HepG2 (cell line): Measurements from ENCODE around the gene SNAI1. TPM values are rescaled to one million over a fixed set of nuclear protein-coding genes. Genes with fewer than 3 reads are reported as not detected.
A peak's percentile ranks its signal among the peaks of the same experiment; 100 is the strongest.

ENCODE experiments used
- CHCHD3 ChIP-seq: sonication (generic); formaldehyde crosslinking; IDR thresholded peaks from 2 replicates; pipeline ENCODE4 v1.8.0; 2022; ENCODE audit warnings: mild to moderate bottlenecking, missing genetic modification reagents, moderate library complexity
- DPF2 ChIP-seq: sonication (generic); formaldehyde crosslinking; IDR thresholded peaks from 2 replicates; pipeline ENCODE4 v1.4.0; 2020; ENCODE audit warnings: mild to moderate bottlenecking, low read depth, missing genetic modification reagents, borderline replicate concordance
- ESRRA ChIP-seq: sonication (generic); formaldehyde crosslinking; IDR thresholded peaks from 2 replicates; pipeline ENCODE4 v1.5.1; 2020; ENCODE audit warnings: mild to moderate bottlenecking, low read depth, missing genetic modification reagents
- HDAC6 ChIP-seq: fragments of 200-600 bp; sonication (generic); IDR thresholded peaks from 2 replicates; pipeline ENCODE4 v1.7.0; 2017; ENCODE audit warnings: mild to moderate bottlenecking, antibody characterized with exemption, low read length, low read depth
- HMG20B ChIP-seq: conservative IDR thresholded peaks from 2 replicates; pipeline ENCODE4 v1.6.1; 2016; ENCODE audit warnings: missing genetic modification reagents, missing compliant biosample characterization
- HNRNPH1 ChIP-seq: fragments of 200-400 bp; formaldehyde crosslinking; optimal IDR thresholded peaks from 2 replicates; pipeline ENCODE3; 2017; ENCODE audit warnings: mild to moderate bottlenecking, low read depth, low read length
- HOXA3 ChIP-seq: sonication (generic); formaldehyde crosslinking; IDR thresholded peaks from 2 replicates; pipeline ENCODE4 v1.5.0; 2020; ENCODE audit warnings: missing genetic modification reagents
- KAT7 ChIP-seq: IDR thresholded peaks from 2 replicates; pipeline ENCODE4 v1.6.1; 2018; ENCODE audit warnings: borderline replicate concordance, missing compliant biosample characterization
- MBNL3 ChIP-seq: fragments of 250-450 bp; sonication (Bioruptor Pico); conservative IDR thresholded peaks from 2 replicates; pipeline ENCODE4 v1.8.0; 2022; ENCODE audit warnings: mild to moderate bottlenecking, inconsistent platforms
- MYC ChIP-seq: sonication (generic); formaldehyde crosslinking; IDR thresholded peaks from 2 replicates; pipeline ENCODE4 v1.9.0; 2021; ENCODE audit warnings: missing genetic modification reagents, borderline replicate concordance
- PHF8 ChIP-seq: sonication (generic); formaldehyde crosslinking; IDR thresholded peaks from 2 replicates; pipeline ENCODE4 v1.5.0; 2020; ENCODE audit warnings: missing genetic modification reagents
- PTBP1 ChIP-seq: fragments of 200-400 bp; formaldehyde crosslinking; IDR thresholded peaks from 2 replicates; pipeline ENCODE4 v1.6.1; 2018; ENCODE audit warnings: low read length, low read depth; ENCODE audit not compliant: poor library complexity, severe bottlenecking
- RBFOX2 ChIP-seq: fragments of 200-400 bp; formaldehyde crosslinking; IDR thresholded peaks from 2 replicates; pipeline ENCODE4 v1.6.1; 2017; ENCODE audit warnings: low read depth, mild to moderate bottlenecking, low read length
- RBM22 ChIP-seq: fragments of 200-400 bp; formaldehyde crosslinking; optimal IDR thresholded peaks from 2 replicates; pipeline ENCODE3; 2017; ENCODE audit warnings: mild to moderate bottlenecking, low read length, moderate library complexity
- SNAI1 ChIP-seq: sonication (generic); formaldehyde crosslinking; IDR thresholded peaks from 2 replicates; pipeline ENCODE4 v1.5.0; 2020; ENCODE audit warnings: mild to moderate bottlenecking, missing genetic modification reagents, borderline replicate concordance
- TGIF2 ChIP-seq: IDR thresholded peaks from 2 replicates; pipeline ENCODE4 v1.6.1; 2016; ENCODE audit warnings: control low read depth, missing compliant biosample characterization
- ZNF501 ChIP-seq: sonication (generic); formaldehyde crosslinking; IDR thresholded peaks from 2 replicates; pipeline ENCODE4 v1.5.1; 2020; ENCODE audit warnings: mild to moderate bottlenecking, moderate library complexity, missing genetic modification reagents
- ZNF572 ChIP-seq: sonication (generic); formaldehyde crosslinking; IDR thresholded peaks from 2 replicates; pipeline ENCODE4 v1.5.1; 2020; ENCODE audit warnings: mild to moderate bottlenecking, missing genetic modification reagents
- ZNF652 ChIP-seq: IDR thresholded peaks from 2 replicates; pipeline ENCODE4 v1.6.1; 2016; ENCODE audit warnings: low read depth, borderline replicate concordance
- ZNF776 ChIP-seq: sonication (generic); formaldehyde crosslinking; IDR thresholded peaks from 2 replicates; pipeline ENCODE4 v1.4.0; 2020; ENCODE audit warnings: mild to moderate bottlenecking, missing genetic modification reagents
- polyA plus RNA-seq, 8 experiments: library from polyadenylated mRNA; depleted of rRNA in 3 of 8; stranded (reverse) in 7 of 8; unstranded in 1 of 8; fragments of >200 nt; fragmentation: Illumina TruSeq in 4 of 8; extraction: Trizol in 4 of 8; gene quantifications; 2 replicates each; pipeline versions ENCODE4 v1.2.1 to v1.2.3, GENCODE V29; 2011 to 2016; ENCODE audit warnings: low read depth in 4 of 8, missing spikeins in 1 of 8, mixed read lengths in 1 of 8; ENCODE audit not compliant: insufficient read depth in 1 of 8
- total RNA-seq, 5 experiments: library from RNA; depleted of rRNA; stranded (reverse); fragments of >200 nt; fragmentation: Illumina TruSeq; extraction: Trizol; gene quantifications; 2 replicates each; pipeline ENCODE4 v1.2.3, GENCODE V29; 2016; ENCODE audit warnings: low read depth in 1 of 5
- TF ChIP-seq, protein P1 (sequence below): sonication (generic); formaldehyde crosslinking; IDR thresholded peaks from 2 replicates; pipeline ENCODE4 v1.8.0; 2022; ENCODE audit warnings: mild to moderate bottlenecking, missing genetic modification reagents; ENCODE audit not compliant: insufficient replicate concordance
- TF ChIP-seq, protein P2 (sequence below): sonication (generic); formaldehyde crosslinking; IDR thresholded peaks from 2 replicates; pipeline ENCODE4 v1.8.0; 2023; ENCODE audit warnings: mild to moderate bottlenecking, missing genetic modification reagents
- TF ChIP-seq, protein P3 (sequence below): IDR thresholded peaks from 2 replicates; pipeline ENCODE4 v1.6.1; 2016; ENCODE audit warnings: low read depth
- TF ChIP-seq, protein P4 (sequence below): sonication (generic); formaldehyde crosslinking; IDR thresholded peaks from 2 replicates; pipeline ENCODE4 v1.5.0; 2020; ENCODE audit warnings: mild to moderate bottlenecking, missing genetic modification reagents

The SNAI1 gene
- total and polyA plus RNA-seq, 2 of the 13 experiments (the other 11 are each of a cell fraction or from before 2014, with no cell fraction given), result 1.3 to 1.4 TPM

DNA sequence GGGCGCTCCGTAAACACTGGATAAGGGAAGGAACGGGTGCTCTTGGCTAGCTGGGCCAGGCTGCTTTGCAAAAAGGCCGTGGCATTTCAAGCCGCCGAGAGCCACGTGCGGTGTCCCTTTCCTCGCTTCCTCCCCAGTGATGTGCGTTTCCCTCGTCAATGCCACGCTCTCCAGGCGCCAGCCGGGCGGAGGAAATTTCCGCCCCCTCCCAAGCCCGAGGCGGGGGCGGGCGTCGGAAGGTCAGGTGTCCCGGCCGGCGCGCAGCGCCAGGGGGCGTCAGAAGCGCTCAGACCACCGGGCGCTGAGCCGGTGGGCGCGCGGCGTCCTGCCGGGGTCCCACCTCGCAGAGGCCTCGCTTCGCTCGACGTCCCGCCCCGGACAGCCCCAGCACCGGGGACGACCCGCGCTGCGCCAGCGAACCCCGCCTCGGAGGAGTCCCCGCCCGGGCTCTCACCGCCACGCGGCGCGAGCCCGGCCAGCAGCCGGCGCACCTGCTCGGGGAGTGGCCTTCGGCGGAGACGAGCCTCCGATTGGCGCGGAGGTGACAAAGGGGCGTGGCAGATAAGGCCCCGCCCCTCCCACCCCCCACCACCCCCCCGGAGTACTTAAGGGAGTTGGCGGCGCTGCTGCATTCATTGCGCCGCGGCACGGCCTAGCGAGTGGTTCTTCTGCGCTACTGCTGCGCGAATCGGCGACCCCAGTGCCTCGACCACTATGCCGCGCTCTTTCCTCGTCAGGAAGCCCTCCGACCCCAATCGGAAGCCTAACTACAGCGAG lies at the start of gene SNAI1 (continued):
- TF ChIP-seq, protein P1, sequence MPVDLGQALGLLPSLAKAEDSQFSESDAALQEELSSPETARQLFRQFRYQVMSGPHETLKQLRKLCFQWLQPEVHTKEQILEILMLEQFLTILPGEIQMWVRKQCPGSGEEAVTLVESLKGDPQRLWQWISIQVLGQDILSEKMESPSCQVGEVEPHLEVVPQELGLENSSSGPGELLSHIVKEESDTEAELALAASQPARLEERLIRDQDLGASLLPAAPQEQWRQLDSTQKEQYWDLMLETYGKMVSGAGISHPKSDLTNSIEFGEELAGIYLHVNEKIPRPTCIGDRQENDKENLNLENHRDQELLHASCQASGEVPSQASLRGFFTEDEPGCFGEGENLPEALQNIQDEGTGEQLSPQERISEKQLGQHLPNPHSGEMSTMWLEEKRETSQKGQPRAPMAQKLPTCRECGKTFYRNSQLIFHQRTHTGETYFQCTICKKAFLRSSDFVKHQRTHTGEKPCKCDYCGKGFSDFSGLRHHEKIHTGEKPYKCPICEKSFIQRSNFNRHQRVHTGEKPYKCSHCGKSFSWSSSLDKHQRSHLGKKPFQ (CRISPR knock-in tag), result peak; percentile 92
- TF ChIP-seq ZNF572 (CRISPR knock-in tag) (no peak; the same call in 1 of the 2 replicates), PHF8 (CRISPR knock-in tag) (peak; percentile 78), ZNF776 (peak; percentile 90; the same call in 1 of the 2 replicates), CHCHD3 (CRISPR knock-in tag) (peak; percentile 85), SNAI1 (CRISPR knock-in tag) (0 out of 2 replicates have a peak, but pooled peaks have one; percentile 27), HMG20B (peak; percentile 39), MYC (CRISPR knock-in tag) (peak; percentile 96), ZNF652 (no peak; the same call in 1 of the 2 replicates), HOXA3 (CRISPR knock-in tag) (peak; percentile 89), KAT7 (CRISPR knock-in tag) (no peak; the same call in 1 of the 2 replicates), PTBP1 (no peak), DPF2 (CRISPR knock-in tag) (no peak), ESRRA (CRISPR knock-in tag) (peak; percentile 65), RBFOX2 (peak; percentile 86), TGIF2 (CRISPR knock-in tag) (peak; percentile 88; the same call in 1 of the 2 replicates), RBM22 (peak; percentile 61), HDAC6 (no peak), HNRNPH1 (no peak), MBNL3 (CRISPR knock-in tag) (no peak), ZNF501 (CRISPR knock-in tag) (no peak)
- TF ChIP-seq, protein P2, sequence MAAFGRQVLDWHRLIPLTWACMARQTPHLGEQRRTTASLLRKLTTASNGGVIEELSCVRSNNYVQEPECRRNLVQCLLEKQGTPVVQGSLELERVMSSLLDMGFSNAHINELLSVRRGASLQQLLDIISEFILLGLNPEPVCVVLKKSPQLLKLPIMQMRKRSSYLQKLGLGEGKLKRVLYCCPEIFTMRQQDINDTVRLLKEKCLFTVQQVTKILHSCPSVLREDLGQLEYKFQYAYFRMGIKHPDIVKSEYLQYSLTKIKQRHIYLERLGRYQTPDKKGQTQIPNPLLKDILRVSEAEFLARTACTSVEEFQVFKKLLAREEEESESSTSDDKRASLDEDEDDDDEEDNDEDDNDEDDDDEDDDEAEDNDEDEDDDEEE (CRISPR knock-in tag), result peak; percentile 97
- TF ChIP-seq, protein P3, sequence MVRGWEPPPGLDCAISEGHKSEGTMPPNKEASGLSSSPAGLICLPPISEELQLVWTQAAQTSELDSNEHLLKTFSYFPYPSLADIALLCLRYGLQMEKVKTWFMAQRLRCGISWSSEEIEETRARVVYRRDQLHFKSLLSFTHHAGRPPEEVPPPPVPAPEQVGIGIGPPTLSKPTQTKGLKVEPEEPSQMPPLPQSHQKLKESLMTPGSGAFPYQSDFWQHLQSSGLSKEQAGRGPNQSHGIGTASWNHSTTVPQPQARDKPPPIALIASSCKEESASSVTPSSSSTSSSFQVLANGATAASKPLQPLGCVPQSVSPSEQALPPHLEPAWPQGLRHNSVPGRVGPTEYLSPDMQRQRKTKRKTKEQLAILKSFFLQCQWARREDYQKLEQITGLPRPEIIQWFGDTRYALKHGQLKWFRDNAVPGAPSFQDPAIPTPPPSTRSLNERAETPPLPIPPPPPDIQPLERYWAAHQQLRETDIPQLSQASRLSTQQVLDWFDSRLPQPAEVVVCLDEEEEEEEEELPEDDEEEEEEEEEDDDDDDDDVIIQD (CRISPR knock-in tag), result peak; percentile 76
- TF ChIP-seq, protein P4, sequence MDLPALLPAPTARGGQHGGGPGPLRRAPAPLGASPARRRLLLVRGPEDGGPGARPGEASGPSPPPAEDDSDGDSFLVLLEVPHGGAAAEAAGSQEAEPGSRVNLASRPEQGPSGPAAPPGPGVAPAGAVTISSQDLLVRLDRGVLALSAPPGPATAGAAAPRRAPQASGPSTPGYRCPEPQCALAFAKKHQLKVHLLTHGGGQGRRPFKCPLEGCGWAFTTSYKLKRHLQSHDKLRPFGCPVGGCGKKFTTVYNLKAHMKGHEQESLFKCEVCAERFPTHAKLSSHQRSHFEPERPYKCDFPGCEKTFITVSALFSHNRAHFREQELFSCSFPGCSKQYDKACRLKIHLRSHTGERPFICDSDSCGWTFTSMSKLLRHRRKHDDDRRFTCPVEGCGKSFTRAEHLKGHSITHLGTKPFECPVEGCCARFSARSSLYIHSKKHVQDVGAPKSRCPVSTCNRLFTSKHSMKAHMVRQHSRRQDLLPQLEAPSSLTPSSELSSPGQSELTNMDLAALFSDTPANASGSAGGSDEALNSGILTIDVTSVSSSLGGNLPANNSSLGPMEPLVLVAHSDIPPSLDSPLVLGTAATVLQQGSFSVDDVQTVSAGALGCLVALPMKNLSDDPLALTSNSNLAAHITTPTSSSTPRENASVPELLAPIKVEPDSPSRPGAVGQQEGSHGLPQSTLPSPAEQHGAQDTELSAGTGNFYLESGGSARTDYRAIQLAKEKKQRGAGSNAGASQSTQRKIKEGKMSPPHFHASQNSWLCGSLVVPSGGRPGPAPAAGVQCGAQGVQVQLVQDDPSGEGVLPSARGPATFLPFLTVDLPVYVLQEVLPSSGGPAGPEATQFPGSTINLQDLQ (CRISPR knock-in tag), result no peak
